ENCODE results near the gene FDX1. TPM values are rescaled to one million over a fixed set of nuclear protein-coding genes. Genes with fewer than 3 reads are reported as not detected.

The FDX1 gene
- total and polyA plus RNA-seq, 3 experiments from 2014 or later, result 13.8 to 19.0 (median 14.4) TPM

DNA sequence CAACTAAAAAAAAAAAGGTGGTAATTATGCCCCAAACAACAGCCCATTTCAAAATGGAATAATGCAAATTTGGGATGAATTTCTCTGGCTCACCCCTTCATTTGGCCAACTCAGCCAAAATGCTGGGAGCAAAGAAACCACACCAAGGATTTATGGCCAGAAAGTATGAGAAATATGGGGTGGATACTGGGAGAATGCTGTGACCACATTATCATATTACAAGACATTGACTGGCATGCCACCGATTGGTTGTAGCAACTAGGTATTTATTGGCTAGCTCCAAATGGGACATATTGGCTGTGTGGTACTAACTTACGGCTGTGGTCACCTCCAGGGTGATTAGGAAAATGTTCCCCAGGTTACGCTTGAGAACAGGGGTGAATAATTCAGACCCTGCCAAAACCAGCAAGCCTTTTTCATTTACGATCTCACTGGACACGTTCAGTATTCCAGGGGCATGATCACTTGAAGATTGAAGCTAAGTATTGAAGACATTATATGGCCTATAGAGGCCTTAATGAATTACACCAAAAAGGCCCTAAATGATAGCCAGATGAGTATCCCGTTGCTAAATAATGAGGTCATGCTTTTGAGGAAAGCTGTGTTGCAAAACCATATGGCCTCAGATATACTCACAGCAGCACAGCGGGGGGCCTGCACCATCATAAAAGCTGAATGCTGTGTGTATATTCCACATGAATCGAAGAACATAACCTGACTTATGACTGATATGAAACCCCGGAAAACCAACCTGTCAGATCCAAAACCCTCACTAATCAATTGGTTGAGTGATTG lies 3.8 kb upstream of the FDX1 start:
- CTCF ChIA-PET, result interaction anchor here (0.7 to 1.3 kb wide), 3 partner anchors 8 to 58 kb away, joined by 3 read pairs; no protein-coding TSS in a partner anchor
- H3K4me1 ChIP-seq (ENCODE audit: insufficient read depth, low read length), result peaks cover 10% of the 10 kb centered on the region
- H3K36me3 Mint-ChIP-seq, result peaks cover 2 to 7% (median 4%) of the 10 kb centered on the region in 3 donors
- no peak overlapping the region for H3K27ac ChIP-seq (ENCODE audit: low read depth, low read length)
- peaks cover 0 to 3% of the 10 kb centered on the region in 2 donors for H3K27me3 Mint-ChIP-seq
- no peak overlapping the region for H3K27ac Mint-ChIP-seq
- no peaks in the 10 kb centered on the region for H3K36me3 ChIP-seq (ENCODE audit: insufficient read depth, low read length)
- no peak overlapping the region for H3K4me3 ChIP-seq (ENCODE audit: low read length)
- no peak overlapping the region for H3K4me3 Mint-ChIP-seq
- peaks cover 14 to 18% (median 17%) of the 10 kb centered on the region in 3 donors for H3K4me1 Mint-ChIP-seq
- no peak for DNase-seq
- peaks cover 0 to 10% (median 6%) of the 10 kb centered on the region in 5 donors for H3K9me3 Mint-ChIP-seq
- POLR2A ChIA-PET, result interaction anchor here (0.6 kb wide), 1 partner anchor 221 kb away, joined by 4 read pairs; no protein-coding TSS in a partner anchor
- no peaks in the 10 kb centered on the region for H3K9me3 ChIP-seq (ENCODE audit: low read length)
- no peaks in the 10 kb centered on the region for H3K27me3 ChIP-seq (ENCODE audit: insufficient read depth, low read length, poor library complexity, severe bottlenecking)

DNA sequence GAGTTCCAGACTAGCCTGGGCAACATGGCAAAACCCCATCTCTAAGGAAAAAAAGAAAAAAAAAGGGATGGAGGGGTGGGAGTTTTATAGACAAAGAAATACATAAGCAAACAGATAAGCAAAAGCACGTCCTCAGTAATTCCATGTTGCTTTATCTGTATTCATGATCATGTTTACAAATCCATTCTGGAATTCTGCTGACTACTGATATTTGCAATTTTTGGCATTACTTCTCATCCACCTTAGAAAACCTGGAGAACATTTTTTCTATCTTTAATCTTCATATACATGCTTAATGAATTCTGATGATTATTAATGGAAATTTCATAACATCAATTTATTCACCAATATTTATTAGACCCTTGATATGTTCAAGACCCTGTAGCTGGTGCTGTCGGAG lies 1.7 kb upstream of the FDX1 start:
- Histone ChIP-seq H3K4me3 (ENCODE audit: low read length) (no peak overlapping the region), H3K9me3 (ENCODE audit: low read length) (no peaks in the 10 kb centered on the region), H3K36me3 (ENCODE audit: insufficient read depth, low read length) (no peaks in the 10 kb centered on the region), H3K4me1 (ENCODE audit: insufficient read depth, low read length) (peaks cover 26% of the 10 kb centered on the region), H3K27ac (ENCODE audit: low read depth, low read length) (no peak overlapping the region), H3K27me3 (ENCODE audit: insufficient read depth, low read length, poor library complexity, severe bottlenecking) (no peaks in the 10 kb centered on the region)
- ChIA-PET POLR2A (no interaction called here), CTCF (interaction anchor here (1.2 to 1.6 kb wide), 2 partner anchors 51 to 227 kb away, joined by 4 to 5 read pairs; no protein-coding TSS in a partner anchor)
- H3K4me3 Mint-ChIP-seq, result peak overlapping the region in 6 of 7 donors; percentile 23 to 89 (median 64)
- H3K27me3 Mint-ChIP-seq, result peaks cover 0 to 3% of the 10 kb centered on the region in 2 donors
- H3K27ac Mint-ChIP-seq, result peak overlapping the region in 4 of 8 donors; percentile 8 to 91 (median 80)
- H3K36me3 Mint-ChIP-seq, result peaks cover 0 to 7% (median 0%) of the 10 kb centered on the region in 3 donors
- no peak for DNase-seq
- peaks cover 34 to 39% (median 38%) of the 10 kb centered on the region in 3 donors for H3K4me1 Mint-ChIP-seq
- H3K9me3 Mint-ChIP-seq, result no peaks in the 10 kb centered on the region

DNA sequence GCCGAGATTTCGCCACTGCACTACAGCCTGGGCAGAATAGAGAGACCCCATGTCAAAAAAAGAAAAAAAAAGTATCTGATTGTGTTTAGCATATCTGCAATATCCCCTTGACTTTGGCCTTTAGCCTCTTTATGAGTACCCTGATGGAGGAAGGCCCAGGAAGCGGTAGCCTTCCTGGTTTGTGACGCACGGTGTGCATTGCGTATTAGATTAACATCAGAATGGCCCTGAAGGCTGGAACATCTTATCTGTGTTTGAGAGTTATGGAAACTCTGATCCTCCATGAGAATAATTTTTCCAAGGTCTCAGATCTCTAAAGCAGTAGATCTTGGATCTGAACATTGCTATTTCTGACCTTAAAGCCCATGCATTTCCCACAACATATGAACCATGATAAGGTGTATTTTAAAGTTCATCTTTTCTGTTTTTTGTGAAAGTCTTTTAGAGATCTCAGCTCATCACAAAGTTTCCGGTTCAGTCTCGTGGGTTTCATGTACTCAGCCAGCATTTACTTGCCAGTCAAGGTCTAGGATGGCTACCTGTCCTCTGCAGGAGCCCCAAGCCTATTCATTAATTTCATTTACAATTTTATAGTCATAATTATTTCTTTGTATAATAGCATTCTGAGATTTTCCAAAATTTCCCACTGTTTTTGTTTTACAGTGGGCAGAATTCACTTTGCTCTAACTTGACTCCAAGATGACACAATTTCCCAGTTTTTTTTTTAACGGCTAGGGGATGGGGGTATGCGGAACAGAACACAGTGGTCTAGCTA lies 605 bp upstream of the FDX1 start:
- POLR2A ChIA-PET, result interaction anchor here (0.6 to 0.9 kb wide), 3 partner anchors 9 to 31 kb away, joined by 3 read pairs; no protein-coding TSS in a partner anchor
- CTCF ChIA-PET, result interaction anchor here (0.5 to 4.6 kb wide), 16 partner anchors 10 to 228 kb away, joined by 3 to 43 read pairs (median 4); partner anchors contain the start of gene RDX
- no peaks in the 10 kb centered on the region for H3K9me3 Mint-ChIP-seq
- H3K4me1 Mint-ChIP-seq, result peaks cover 44 to 49% (median 49%) of the 10 kb centered on the region in 3 donors
- peak overlapping the region; percentile 77 for H3K4me3 ChIP-seq (ENCODE audit: low read length)
- H3K36me3 ChIP-seq (ENCODE audit: insufficient read depth, low read length), result no peaks in the 10 kb centered on the region
- peaks cover 33% of the 10 kb centered on the region for H3K4me1 ChIP-seq (ENCODE audit: insufficient read depth, low read length)
- H3K27ac Mint-ChIP-seq, result peak overlapping the region; percentile 69 to 92 (median 91)
- H3K9me3 ChIP-seq (ENCODE audit: low read length), result no peaks in the 10 kb centered on the region
- DNase-seq, result peak in 1 of 5 donors; percentile 37
- H3K36me3 Mint-ChIP-seq, result peaks cover 0 to 7% (median 1%) of the 10 kb centered on the region in 3 donors
- peak overlapping the region; percentile 74 for H3K27ac ChIP-seq (ENCODE audit: low read depth, low read length)
- H3K4me3 Mint-ChIP-seq, result peak overlapping the region; percentile 83 to 94 (median 87)
- H3K27me3 Mint-ChIP-seq, result no peaks in the 10 kb centered on the region
- H3K27me3 ChIP-seq (ENCODE audit: insufficient read depth, low read length, poor library complexity, severe bottlenecking), result no peaks in the 10 kb centered on the region

DNA sequence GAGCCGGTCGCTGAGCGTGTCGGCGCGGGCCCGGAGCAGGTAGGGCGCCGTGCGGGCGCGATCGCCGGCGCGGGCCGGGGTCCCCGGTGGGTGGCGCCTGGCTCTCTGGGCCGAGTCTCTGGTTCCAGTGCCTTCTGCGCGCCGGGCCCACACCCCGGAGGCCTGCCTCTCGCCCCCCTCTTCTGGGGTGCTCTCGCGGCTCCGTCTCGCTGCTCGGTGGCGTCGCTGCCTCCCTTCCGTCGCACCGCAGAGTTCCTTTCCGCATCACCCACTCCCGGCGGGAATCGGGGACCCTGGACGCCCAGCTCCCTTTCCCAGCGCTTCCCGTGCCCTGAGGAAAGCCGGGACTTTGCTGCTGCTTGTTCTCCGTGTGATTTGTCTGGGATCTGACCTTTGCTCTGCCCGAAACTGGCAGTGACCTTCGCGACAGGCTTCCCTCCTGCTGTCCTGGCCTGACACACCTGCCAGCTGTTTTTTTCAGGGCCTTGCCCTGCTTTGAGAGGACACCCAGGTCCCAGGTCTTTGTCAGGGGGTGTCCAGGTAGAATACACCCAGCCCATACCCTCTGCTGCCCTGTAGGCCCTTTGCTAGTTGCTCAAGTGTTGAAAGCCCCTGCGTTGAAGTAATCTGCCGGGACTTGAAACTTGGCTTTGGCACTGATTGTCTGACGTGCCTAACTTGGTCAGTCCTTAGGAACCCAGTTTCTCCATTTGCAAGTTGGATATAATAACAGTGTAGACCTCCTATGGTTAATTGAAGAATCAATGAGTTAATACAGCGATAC lies 711 bp downstream of the FDX1 start:
- Mint-ChIP-seq H3K27ac (peak overlapping the region; percentile 72 to 99 (median 98)), H3K4me3 (peak overlapping the region; percentile 97 to 99 (median 98)), H3K9me3 (no peaks in the 10 kb centered on the region), H3K4me1 (peaks cover 48 to 56% (median 55%) of the 10 kb centered on the region in 3 donors), H3K27me3 (no peaks in the 10 kb centered on the region), H3K36me3 (peaks cover 0 to 7% (median 1%) of the 10 kb centered on the region in 3 donors)
- POLR2A ChIA-PET, result interaction anchor here (0.8 kb wide), 1 partner anchor 32 kb away, joined by 3 read pairs; no protein-coding TSS in a partner anchor
- CTCF ChIA-PET, result interaction anchor here (0.6 to 4.6 kb wide), 4 partner anchors 53 to 229 kb away, joined by 3 to 43 read pairs (median 3); no protein-coding TSS in a partner anchor
- Histone ChIP-seq H3K4me1 (ENCODE audit: insufficient read depth, low read length) (peaks cover 33% of the 10 kb centered on the region), H3K9me3 (ENCODE audit: low read length) (no peaks in the 10 kb centered on the region), H3K4me3 (ENCODE audit: low read length) (peak overlapping the region; percentile 89), H3K27me3 (ENCODE audit: insufficient read depth, low read length, poor library complexity, severe bottlenecking) (no peaks in the 10 kb centered on the region), H3K27ac (ENCODE audit: low read depth, low read length) (peak overlapping the region; percentile 74), H3K36me3 (ENCODE audit: insufficient read depth, low read length) (no peaks in the 10 kb centered on the region)
- DNase-seq, result peak in 1 of 5 donors; percentile 37

DNA sequence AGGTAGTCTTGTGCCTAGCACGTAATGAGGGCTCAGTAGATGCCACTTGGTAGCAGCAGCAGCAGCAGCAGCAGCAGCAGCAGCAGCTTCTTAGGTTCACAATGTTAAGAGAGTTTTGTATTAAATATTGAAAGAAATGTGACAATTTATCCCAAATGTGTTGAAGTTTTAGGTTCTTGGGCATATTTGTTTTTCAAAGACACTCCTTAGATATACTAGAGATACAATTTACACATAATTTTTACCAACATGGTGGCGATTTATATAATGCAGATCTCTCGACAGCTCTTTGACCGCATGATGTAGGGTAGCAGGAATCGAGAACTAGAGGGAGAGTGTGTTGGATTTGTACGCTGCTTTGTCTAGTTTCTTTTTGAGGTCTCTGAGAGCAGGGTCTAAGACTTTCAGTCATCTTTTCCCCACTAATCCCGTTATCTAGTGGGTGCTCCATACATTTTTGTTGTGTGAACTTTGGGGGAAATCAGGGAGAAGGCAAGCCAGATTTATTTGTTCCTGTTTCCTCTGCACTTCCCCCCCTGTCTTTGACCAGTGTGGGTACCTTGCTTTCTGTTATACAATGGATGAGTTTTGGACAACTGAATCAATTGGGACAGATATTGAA lies 1.4 kb downstream of the FDX1 start:
- Mint-ChIP-seq H3K4me3 (peak overlapping the region; percentile 97 to 99 (median 98)), H3K27ac (peak overlapping the region; percentile 91 to 99 (median 98)), H3K36me3 (peaks cover 0 to 9% (median 1%) of the 10 kb centered on the region in 3 donors), H3K4me1 (peaks cover 51 to 62% (median 62%) of the 10 kb centered on the region in 3 donors), H3K9me3 (no peaks in the 10 kb centered on the region), H3K27me3 (no peaks in the 10 kb centered on the region)
- peak overlapping the region; percentile 74 for H3K27ac ChIP-seq (ENCODE audit: low read depth, low read length)
- peak overlapping the region; percentile 89 for H3K4me3 ChIP-seq (ENCODE audit: low read length)
- DNase-seq, result no peak
- H3K36me3 ChIP-seq (ENCODE audit: insufficient read depth, low read length), result no peaks in the 10 kb centered on the region
- peaks cover 33% of the 10 kb centered on the region for H3K4me1 ChIP-seq (ENCODE audit: insufficient read depth, low read length)
- H3K27me3 ChIP-seq (ENCODE audit: insufficient read depth, low read length, poor library complexity, severe bottlenecking), result no peaks in the 10 kb centered on the region
- CTCF ChIA-PET, result interaction anchor here (0.6 to 4.6 kb wide), 3 partner anchors 54 to 230 kb away, joined by 3 to 43 read pairs (median 3); no protein-coding TSS in a partner anchor
- no peaks in the 10 kb centered on the region for H3K9me3 ChIP-seq (ENCODE audit: low read length)
- POLR2A ChIA-PET, result no interaction called here

DNA sequence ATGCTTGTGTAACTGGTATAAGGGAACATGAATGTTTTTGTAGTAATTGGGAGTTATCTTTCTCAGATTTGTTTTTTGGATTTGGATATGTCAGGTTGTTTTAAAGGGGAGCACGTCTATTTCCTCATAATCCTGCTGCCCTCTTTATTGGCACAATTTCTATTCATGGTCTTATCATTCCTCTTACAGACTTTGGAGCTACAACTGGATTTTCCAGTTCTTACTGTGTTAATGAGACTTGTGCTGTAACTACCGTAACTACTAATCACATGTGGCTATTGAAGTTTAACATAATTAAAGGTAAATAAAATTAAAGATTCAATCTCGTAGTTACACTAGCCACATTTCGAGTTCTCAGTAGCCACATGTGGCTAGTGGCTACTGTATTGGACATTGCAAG lies 1.9 kb downstream of the FDX1 start:
- Mint-ChIP-seq H3K27me3 (no peaks in the 10 kb centered on the region), H3K4me3 (peak overlapping the region; percentile 97 to 99 (median 98)), H3K4me1 (peaks cover 51 to 67% (median 67%) of the 10 kb centered on the region in 3 donors), H3K9me3 (no peaks in the 10 kb centered on the region), H3K36me3 (peaks cover 0 to 14% (median 1%) of the 10 kb centered on the region in 3 donors), H3K27ac (peak overlapping the region; percentile 91 to 99 (median 98))
- POLR2A ChIA-PET, result no interaction called here
- H3K27me3 ChIP-seq (ENCODE audit: insufficient read depth, low read length, poor library complexity, severe bottlenecking), result no peaks in the 10 kb centered on the region
- peaks cover 33% of the 10 kb centered on the region for H3K4me1 ChIP-seq (ENCODE audit: insufficient read depth, low read length)
- H3K27ac ChIP-seq (ENCODE audit: low read depth, low read length), result no peak overlapping the region
- no peaks in the 10 kb centered on the region for H3K9me3 ChIP-seq (ENCODE audit: low read length)
- peak overlapping the region; percentile 89 for H3K4me3 ChIP-seq (ENCODE audit: low read length)
- CTCF ChIA-PET, result interaction anchor here (0.7 to 4.6 kb wide), 3 partner anchors 54 to 230 kb away, joined by 3 to 43 read pairs (median 3); no protein-coding TSS in a partner anchor
- no peaks in the 10 kb centered on the region for H3K36me3 ChIP-seq (ENCODE audit: insufficient read depth, low read length)
- DNase-seq, result no peak

Measured in CD8-positive, alpha-beta memory T cell (primary cell).